GM18858 (cell line): Measurements from ENCODE around the gene YIPF7.

Experiments
- ATAC-seq: cut with Tn5 transposase; IDR thresholded peaks from one replicate; pipeline ENCODE4 v1.9.1; 2021; ENCODE audit not compliant: unreplicated experiment

Gene YIPF7

GRCh38 chr4:44629280-44629866 lies 22.1 kb downstream of the YIPF7 start:
- ATAC-seq, result peak; percentile 98

GRCh38 chr4:44623676-44624075 lies 27.7 kb downstream of the YIPF7 start:
- no peak for ATAC-seq

GRCh38 chr4:44616621-44617020 lies 34.8 kb downstream of the YIPF7 start:
- no peak for ATAC-seq

GRCh38 chr4:44583393-44583792 lies 68.0 kb downstream of the YIPF7 start:
- no peak for ATAC-seq

- no peak for ATAC-seq
These were observed 71.2 kb downstream of the YIPF7 start for GRCh38 chr4:44580231-44580630.

GRCh38 chr4:44578954-44579353 lies 72.5 kb downstream of the YIPF7 start:
- no peak for ATAC-seq
